Measurements from ENCODE around the gene PTPRR.

DNA sequence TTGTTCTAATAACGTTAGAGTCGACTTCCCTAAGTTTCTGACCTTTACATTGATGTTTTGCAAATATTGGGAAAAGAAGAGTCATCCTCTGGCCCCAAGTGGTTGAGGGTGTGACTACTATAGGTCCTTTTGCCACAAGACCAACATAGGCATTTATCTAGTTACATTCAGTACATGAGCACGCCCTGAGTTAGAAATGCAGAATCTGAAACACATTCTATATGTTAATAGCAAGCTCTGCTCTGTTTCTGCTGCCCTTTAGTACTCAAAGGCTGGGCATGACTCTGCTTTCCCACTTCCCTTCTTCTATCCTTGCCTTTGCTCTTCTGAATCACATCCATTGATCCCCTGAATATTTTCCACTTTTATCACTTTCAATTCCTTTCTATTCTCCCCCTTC is 168.2 kb downstream of the PTPRR start:
- TF ChIP-seq CTCF (IDR thresholded peaks at IDR 0.05), result no peak
- TF ChIP-seq POLR2A (IDR thresholded peaks at IDR 0.05), result no peak

Data from esophagus squamous epithelium (tissue), 4 donors.